CD4-positive, alpha-beta T cell treated with Interleukin-17A for 1 hour (primary cell): Measurements from ENCODE around the gene CLCC1.
"Not testable (repeated sequence)": the region's sequence is repeated elsewhere in the genome, so short reads cannot be mapped to it uniquely, and the experiment has no call there.

Experiments used
- DNase-seq: peaks from one replicate; pipeline ENCODE4 v3.0.0-alpha.2; 2020

Gene CLCC1, protein sequence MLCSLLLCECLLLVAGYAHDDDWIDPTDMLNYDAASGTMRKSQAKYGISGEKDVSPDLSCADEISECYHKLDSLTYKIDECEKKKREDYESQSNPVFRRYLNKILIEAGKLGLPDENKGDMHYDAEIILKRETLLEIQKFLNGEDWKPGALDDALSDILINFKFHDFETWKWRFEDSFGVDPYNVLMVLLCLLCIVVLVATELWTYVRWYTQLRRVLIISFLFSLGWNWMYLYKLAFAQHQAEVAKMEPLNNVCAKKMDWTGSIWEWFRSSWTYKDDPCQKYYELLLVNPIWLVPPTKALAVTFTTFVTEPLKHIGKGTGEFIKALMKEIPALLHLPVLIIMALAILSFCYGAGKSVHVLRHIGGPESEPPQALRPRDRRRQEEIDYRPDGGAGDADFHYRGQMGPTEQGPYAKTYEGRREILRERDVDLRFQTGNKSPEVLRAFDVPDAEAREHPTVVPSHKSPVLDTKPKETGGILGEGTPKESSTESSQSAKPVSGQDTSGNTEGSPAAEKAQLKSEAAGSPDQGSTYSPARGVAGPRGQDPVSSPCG

DNA sequence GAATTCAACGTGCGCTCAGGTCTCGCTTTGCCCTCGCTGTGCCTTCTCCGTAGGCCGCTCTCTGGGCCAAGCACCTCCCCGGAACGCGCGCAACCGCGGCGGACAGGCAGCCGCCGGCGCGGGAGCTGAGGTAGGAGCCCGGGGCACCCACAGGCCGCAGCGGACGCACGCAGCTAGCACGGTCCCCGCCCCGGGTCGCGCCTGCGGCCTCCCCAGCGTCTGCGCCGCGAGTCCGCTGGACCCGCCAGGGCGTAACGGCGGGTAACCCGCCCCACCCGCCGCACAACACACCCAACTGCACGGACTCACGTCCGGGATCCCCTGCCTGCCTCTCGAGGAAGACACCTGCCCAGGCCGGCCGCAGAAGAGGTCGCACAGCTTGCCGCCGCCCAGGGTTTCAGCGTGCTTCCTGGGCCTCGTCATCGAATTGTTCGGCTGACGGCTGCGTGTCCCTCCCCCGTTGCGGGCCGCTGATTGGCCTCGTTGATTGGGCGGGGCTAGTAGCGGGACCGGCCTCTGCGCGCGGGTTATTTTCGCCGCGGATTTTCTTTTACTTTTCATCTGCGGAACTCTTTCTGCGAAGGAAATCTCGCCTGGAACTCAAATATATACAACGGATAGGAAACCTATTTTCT is at the start of gene CLCC1:
Gene CLCC1, minus strand, starts transcription at position 433 of the 635 bp plus-strand sequence. CDS start 13,047 bp downstream, outside the sequence.
- peak; percentile 94 for DNase-seq

DNA sequence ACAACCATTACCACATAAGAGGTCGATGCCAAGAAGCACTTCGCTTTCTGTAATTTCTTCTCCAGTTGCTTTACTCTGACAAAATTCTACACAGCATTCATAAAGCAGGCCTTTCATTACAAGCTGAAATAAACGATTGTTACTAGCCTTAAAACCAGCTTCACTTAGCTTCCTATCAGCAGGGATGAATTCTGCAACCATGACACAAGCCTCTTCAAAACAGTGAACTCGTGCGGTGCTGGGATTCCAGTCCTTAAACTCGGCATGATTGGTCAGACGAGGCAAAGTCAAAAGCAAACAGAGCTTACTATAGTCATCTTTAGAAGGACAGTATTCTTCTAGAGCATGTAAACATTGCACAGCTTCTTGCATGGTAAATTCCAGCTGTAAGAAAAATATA is 48.1 kb upstream of the CLCC1 start:
- no peak for DNase-seq

DNA sequence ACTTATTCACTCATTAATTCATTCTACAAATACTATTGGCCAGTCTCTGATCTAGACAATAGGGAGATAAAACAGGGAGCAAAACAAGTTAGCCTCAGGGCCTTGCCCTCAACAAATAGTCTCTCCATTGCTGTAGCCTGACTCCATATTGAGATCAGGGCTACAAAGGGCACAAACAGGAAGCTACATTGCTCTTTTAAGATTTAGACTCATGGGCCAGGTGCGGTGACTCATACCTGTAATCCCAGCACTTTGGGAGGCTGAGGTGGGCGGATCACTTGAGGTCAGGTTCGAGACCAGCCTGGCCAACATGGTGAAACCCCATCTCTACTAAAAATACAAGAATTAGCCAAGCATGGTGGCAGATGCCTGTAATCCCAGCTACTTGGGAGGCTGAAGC is 33.3 kb upstream of the CLCC1 start:
- not testable (repeated sequence) for DNase-seq

DNA sequence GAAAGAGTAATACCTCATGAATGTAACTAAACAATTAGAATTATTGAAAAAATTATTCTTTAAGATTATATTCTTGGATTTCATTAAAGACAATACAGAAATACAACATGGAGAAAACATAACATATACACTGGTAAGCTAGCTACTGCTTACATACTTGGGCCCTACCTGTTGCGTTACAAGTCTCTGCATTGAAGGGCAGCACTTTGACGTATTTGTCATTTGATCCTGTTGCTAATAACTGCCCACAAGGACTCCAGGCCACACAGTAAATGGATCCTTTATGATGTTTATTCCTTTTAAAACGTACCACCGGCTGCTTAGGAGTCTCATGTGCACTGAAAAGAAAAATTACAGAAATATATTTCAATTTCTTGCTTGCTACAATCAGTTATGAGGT is 19.8 kb upstream of the CLCC1 start:
- DNase-seq, result no peak

DNA sequence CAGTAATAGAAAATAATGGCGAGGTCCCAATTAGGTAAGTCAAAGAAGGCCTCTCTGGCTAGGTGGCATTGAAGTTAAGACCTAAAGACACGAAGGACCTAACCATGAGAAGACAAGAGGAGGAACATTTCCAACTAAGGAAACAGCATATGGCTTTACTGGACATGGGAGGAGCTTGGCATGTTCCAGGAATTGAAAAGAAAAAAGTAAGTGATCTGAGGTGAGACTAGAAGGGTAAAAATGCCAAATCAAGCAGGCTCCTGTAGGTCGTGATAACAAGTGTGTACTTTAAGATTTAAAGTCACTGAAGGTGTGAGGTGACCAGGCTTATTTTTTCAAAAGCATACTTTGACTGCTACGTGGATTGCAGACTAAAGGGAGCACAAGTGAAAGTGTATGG is 13.4 kb upstream of the CLCC1 start:
- DNase-seq, result no peak

DNA sequence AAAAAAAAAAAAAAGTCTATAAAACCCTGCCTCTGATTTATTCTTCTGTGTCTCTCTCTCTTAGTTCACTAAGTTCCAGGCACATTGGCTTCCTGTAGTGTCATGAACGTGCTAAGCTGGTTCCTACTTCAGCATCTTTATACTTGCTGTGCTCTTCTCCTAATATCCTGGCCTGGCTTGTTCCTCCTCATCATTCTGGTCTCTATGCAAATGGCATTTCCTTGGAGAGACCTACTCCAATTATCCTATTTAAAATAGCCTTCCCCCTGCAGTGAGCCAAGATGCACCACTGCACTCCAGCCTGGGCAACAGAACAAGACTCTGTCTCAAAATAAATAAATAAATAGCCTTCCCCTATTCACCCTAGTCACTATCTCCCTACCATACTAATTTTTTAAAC is 9.7 kb upstream of the CLCC1 start:
- DNase-seq, result no peak

DNA sequence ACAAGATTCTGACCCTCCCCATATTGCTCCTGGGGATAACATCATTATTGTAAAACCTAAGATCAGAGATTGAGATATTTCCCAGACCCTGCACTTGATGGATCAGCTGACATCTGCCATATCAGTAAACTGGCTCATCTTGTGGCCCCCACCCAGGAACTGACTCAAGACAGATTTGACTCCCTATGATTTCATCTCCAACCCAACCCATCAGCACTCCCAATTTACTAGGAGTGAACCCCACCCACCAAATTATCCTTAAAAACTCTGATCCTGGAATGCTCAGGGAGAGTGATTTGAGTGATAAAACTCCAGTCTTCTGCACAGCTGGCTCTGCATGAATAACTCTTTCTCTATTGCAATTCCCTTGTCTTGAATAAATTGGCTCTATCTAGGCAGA is 6.1 kb upstream of the CLCC1 start:
- no peak for DNase-seq

DNA sequence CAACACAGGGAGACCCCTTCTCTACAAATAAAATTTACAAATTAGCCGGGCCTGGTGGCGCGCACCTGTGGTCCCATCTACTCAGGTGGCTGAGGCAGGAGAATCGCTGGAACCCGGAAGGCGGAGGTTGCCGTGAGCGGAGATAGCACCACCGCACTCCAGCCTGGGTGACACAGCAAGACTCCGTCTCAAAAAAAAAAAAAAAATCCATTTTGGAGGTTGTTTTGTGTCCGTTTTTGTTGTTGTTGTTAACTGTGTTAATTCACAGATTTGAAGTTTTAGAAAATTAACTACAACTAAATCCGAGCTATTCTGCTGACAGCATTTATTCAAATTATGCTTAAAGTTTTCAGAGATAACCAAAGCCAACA is 618 bp downstream of the CLCC1 start:
- DNase-seq, result peak; percentile 36

DNA sequence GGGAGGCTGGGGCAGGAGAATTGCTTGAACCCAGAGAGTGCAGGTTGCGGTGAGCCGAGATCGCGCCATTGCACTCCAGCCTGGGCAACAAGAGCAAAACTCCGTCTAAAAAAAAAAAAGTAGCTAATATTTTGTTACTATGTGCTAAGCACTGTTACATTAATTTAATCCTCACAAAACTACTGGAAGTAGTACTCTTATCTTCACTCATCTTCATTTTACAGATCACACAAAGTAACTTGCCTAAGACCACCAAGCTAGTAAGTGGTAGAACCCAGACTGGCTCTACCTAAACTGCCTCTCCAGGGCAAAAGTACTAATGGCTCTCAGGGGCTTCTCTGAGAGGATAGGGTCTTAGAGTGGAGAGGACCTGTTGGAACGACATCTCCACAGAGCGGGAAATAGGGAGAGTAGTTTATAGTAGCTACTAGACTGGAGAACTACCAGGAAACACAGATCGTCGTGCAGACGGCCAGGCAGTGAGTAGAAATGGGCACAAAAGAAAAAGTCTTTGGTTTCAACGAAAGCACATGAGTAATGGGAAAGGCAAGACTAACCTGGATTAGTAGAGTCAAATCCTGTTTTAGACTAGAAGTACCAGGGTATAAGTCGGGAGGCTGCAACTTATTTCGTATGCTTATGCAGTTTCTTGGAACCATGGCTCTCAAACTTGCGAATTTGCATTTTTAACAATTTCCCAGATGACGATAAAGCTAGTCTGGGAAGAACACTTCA is 1.4 kb downstream of the CLCC1 start:
- no peak for DNase-seq

DNA sequence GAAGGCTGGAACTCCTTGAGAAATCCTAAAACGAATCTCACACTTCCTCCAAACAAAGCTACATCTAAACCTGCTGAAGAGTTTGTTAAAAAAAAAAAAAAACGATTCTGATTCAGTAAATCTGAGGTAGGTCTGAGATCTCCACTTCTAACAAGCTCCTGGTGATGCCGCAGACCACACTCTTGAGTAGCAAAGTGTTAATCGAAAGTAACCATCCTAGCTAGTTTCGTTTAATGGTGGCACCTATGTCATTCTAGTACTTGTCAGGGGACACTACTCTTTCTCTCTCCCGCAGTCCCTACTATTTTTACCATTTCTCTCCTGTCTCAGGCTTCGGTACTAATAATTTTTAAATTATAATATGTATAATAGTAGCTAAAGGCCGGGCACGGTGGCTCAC is 2.1 kb downstream of the CLCC1 start:
- peak; percentile 61 for DNase-seq

DNA sequence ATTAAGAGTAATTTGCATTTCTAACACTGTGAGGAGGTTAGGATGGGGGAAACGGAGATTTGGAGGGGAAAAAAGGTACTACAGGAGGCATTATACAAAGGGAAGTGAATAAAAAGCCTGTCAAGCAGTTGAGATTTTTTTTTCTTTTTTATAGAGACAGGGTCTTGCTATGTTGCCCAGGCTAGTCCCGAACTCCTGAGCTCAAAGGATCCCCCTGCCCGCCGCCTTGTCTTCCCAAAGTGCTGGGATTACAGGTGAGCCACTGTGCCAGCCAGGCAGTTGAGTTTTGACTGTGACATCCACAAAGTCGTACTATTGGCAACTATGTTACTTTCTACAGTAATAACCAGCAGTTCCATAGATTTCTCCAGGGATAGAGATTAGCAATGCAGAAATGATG is 2.6 kb downstream of the CLCC1 start:
- DNase-seq, result no peak

DNA sequence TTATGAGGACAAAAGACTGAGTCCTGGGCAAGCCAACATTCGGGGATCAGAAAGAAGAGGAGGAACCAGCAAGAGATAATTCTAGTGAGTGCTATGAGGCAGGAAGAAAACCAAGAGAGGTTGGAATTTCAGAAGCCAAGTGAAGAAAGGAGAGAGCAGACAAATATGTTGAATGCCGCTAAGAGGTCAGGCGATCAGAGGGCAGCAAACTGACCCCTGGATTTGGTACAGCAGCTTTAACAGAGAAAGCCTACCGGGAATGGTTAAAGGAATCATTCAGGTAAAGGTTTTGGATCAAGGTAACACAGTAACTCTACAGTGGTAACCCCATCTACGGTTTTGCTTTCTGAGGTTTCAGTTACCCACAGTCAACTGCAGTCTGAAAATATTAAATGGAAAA is 5.4 kb downstream of the CLCC1 start:
- no peak for DNase-seq

DNA sequence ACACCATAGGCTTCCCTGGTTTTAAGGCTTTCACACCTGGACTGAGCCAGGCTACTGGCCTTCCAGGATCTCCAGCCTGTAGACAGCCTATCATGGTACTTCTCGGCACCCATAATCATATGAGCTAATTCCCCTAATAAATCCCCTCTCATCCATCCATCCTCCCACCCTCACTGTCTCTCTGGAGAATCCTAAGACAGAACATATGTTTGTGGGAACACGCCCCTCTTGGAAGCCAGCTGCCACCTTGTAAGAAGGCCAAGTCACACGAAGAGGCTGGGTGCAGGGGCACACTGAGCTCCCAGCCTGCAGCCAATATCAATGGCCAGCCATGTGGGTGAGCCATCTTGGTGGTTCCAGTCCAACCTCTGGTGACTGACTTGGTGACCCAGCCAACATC is 7.4 kb downstream of the CLCC1 start:
- no peak for DNase-seq

DNA sequence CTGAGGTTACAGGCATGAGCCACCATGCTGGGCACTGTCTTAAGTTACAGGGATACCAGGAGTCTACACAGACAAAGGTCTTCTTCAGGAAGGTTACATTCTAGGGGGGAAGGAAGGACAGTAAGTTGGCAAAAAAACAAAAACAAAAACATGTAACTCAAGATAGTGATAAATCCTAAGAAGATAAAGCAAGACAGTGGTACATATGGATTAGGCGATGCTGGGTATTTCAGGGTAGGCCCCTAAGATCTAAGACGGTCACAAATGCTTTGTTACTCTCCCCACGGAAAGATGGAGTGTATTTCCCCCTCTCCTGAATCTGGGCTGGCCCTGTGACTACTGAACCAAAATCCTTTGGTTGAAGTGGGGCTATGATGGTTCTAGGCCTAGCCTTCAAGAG is 8.2 kb downstream of the CLCC1 start:
- DNase-seq, result no peak

DNA sequence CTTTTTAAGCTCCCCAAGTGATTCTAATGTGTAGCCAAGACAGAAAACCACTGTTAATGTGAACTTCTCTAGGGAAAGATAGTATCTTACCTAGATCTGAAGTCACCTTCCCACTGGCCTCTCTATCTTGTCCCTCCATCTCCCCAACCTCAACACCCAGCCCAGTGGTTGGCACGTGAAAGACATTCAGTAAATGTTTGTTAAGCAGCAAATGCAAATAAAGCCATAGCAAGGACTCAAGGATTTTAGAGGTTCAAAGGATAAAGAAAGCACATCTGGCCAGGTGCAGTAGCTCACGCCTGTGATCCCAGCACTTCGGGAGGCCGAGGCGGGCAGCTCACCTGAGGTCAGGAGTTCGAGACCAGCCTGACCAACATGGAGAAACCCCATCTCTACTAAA is 9.8 kb downstream of the CLCC1 start:
- DNase-seq, result no peak

DNA sequence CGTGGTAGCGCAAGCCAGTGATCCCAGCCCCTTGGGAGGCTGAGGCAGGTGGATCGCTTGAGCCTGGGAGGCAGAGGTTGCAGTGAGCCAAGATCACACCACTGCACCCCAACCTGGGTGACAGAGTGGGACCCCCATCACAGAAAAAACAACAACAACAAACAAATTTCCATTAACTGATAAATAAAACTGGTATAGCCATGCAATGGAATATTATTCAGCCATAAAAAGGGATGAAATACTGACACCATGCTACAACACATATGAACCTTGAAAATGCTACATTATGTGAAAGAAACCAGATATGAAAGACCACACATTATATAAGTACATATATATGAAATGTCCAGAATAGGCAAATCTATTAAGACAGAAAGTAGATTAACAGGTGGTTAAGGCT is 12.0 kb downstream of the CLCC1 start:
- no peak for DNase-seq

DNA sequence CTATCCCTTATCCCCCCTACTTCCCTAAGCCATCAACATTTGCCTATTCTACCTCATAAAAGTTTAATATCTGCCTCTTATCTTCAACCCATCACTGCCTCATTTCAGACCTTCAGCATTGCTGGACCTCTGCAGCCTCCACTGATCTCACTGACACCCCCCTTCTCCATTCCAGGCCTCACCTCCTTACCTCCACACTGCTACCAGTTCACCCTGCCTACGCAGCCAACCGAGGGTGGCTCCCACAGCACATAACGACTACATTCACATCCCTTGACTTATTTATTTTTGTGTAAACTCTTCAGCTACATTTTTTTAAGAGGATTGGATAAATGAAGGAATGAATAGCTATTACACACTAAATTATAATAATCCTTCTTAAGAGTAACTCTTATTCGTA is 14.2 kb downstream of the CLCC1 start:
- no peak for DNase-seq

DNA sequence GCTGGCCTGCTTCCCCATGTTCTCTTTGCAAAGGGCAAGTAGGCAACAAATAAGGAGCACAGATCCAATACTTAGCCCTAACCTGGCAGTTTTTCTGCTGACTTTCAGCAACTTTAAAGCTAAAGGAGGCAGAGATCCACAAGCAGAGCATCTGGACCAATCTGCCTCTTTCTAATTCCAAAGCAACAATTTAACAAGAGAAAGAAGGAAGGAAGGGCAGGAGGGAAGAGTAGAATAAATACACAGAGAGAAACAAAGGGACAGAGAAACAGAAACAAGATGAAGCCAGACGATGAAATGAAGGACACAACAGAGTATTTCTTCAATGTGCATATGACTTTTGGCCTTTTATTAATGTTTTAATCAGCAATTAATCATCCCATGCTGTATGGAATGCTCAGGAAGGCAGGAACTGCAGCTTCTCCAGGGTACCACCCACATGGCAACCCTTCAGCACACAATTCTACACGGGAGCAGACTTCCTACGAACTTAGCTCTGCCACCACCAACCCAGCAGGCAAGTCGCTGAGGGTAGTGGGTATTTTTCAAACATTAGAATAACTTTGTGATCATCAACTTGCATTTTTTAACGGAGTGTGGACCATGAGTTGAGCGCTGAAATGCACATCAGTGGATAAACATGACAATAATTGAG is 15.3 kb downstream of the CLCC1 start:
- no peak for DNase-seq

DNA sequence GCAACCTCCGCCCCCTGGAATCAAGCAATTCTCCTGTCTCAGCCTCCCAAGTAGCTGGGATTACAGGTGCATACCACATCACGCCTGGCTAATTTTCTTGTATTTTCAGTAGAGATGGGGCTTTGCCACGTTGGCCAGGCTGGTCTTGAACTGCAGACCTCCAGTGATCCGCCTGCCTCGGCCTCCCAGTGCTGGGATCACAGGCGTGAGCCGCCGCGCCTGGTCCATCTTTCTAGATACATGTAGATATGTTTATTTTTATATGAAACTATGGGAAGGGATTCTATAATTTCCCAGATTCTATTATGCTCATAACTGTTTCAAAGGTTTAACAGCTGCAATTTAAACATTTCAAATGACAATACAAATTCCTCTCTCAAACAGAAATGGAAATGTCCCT is 27.1 kb downstream of the CLCC1 start:
- DNase-seq, result no peak

DNA sequence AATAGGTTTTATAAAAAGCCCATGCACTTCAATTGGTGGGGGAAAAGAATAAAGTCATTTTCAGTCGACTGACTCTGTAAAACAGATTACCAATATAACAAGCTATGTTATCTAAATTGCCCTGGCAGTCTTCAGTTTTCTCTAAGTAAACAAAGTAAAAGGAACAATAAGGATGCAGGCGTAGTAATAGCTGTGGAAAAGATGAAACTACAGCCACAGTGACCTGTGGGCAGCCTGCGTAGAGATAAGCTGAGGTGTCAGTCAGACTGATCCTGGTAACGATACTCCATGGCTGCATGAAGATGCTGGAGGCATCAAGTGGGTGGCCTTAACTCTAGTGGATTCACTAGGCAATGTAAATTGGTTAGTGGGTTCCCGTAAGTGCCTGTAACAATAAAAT is 29.3 kb downstream of the CLCC1 start:
- DNase-seq, result no peak

DNA sequence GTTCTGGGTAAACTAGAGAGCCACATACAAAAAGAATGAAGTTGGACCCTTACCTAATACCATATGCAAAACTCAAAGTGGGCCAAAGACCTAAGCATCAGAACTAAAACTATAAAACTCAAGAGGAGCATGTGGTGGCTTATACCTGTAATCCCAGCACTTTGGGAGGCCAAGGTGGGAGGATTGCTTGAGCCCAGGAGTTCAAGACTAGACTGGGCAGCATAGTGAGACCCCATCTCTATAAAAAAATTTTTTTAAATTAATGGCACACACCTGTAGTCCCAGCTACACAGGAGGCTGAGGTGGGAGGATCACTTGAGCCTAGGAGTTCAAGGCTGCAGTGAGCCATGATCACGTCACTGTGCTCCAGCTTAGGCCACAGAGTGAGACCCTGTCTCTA is 35.7 kb downstream of the CLCC1 start:
- not testable (repeated sequence) for DNase-seq

DNA sequence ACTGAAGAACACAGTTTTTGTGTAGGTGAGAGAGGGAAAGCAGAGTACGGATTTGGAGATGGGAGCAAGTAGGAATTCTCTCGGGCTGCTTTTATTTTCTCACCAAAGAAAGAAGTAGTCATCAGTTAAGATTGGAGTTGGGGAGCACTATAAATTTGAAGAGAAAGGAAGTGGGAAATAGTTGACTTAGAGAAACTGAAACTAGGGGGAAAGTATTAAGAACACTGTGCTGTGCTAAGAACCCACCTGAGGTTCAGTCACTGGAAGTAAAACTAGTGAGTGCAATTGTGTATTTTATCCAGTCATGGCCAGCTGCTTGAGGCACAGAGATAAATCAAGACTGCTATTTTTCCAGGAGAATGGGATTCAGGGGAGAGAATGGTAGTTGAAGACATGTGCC is 37.4 kb downstream of the CLCC1 start:
- DNase-seq, result no peak

DNA sequence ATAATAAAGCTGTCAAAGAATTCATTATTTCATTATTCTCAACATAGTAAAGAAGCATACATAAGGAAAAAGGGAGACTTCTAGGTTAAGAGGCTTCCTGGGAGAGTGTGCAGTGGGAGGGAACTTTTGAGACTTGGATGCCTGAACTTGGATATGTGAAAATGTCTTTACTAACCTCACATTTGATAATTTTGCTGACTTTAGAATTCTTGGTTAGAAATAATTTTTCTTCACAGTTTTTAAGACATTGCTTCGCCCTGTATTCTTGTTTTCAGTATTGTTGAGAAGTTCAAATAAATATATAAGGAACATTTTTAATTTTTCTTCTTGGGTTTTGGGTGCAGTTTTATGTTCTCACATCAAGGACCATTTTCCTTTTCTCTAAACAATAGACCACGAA is 46.5 kb downstream of the CLCC1 start:
- no peak for DNase-seq
